GM19397 (cell line): Measurements from ENCODE around the gene FBXO46.
"Not testable (repeated sequence)": the region's sequence is repeated elsewhere in the genome, so short reads cannot be mapped to it uniquely, and the experiment has no call there.

Experiments
- ATAC-seq: cut with Tn5 transposase; IDR thresholded peaks from one replicate; pipeline ENCODE4 v1.9.1; 2021; ENCODE audit warnings: mild to moderate bottlenecking, moderate library complexity; ENCODE audit not compliant: unreplicated experiment

Gene FBXO46

DNA sequence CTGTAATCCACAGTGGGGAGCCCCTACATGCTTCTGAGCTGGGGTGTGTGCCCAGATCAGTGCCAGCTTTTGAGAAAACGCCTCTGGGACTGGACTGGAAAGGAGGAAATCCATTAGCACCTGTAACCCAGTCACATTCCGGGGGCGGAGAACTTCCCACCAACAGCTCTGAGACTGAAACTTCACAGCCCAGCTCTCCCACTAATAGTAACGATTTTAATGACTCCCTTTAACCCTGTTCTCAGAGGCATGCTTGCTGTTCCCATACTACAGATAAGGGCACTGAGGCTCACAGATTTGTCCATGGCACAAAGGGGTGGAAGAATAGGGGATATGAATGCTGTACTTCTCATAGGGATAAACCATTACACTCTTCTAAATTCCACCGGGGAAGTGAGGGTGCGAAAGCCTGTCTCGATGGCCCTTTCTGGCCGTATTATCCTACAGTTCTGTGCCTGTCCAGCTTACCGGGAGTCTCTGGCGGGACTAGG, 851 bp downstream of the FBXO46 start:
- ATAC-seq = no peak

DNA sequence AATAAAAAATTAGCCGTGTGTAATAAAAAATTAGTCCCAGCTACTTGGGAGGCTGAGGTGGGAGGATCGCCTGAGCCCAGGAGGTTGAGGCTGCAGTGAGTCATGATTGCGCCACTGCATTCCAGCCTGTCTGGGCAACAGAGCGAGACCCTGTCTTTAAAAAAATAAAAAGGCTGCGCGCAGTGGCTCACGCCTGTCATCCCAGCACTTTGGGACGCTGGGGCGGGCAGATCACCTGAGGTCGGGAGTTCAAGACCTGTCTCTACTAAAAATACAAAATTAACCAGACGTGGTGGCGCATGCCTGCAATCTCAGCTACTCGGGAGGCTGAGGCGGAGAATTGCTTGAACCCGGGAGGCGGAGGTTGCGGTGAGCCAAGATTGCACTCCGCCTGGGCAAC, 2.0 kb downstream of the FBXO46 start:
- ATAC-seq = not testable (repeated sequence)

GRCh38 chr19:45720065-45720464, 10.6 kb downstream of the FBXO46 start:
- not testable (repeated sequence) for ATAC-seq

- no peak for ATAC-seq
Measured at GRCh38 chr19:45717983-45718650, 12.6 kb downstream of the FBXO46 start.

DNA sequence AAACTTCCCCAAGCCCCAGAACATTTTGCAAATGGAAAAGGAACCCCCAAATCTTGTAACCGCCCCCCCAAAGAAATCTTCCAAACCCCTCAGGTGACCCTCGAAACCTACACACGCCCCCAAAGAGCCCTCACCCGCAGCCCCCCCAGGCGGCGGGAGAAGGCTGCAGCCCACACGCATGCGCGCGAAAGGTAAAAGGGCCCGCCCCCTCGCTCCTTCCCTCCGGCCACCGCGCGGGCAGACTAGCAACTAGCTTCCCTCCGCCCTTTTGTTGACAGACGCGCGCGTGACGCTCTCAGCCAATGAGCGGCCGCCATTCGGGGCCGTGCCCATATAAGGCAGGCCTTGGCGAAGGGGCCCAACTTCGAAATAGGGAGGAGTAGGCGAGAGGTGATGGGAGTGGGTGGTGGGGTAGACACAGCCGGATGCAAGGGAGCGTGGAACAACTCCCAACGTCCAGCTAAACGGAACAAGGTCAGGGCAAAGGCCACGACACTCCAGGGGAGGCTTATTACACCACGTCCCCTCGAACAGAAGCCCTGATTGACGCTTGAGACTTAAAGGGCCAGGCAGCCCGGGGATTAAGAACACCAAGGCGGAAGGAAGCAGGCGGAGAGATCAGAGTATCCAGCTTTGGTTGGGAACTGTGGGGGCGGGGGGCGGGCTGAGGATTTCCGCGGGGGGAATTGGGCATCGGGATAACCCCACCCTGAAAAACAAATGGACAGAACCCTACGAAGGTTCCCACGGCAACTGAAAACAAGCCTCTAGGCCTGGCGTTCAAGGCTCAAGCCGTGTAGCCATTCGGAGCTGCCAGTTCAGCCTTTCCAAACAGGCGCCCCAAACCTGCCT, 13.3 kb downstream of the FBXO46 start:
- ATAC-seq = peak; percentile 94

- ATAC-seq = no peak
Measured at GRCh38 chr19:45716359-45717130, 14.2 kb downstream of the FBXO46 start.

DNA sequence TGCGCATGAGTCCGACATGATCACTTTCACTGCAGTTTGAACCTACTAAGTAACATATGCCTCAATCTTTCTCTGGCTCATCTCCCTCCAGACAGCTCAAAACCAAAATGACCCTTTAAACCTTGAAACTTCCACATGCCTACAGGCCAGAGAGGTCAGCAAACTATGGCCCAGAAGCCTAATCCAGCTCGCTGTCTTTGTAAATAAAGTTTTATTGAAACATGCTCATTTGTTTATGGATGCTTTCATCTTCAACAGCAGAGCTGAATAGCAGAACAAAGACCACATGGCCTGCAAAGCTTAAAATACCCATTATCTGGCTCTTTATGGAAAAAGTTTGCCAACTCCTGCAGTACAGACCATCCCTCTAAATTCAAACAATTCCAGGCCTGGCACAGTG, 15.6 kb downstream of the FBXO46 start:
- ATAC-seq = no peak

- no peak for ATAC-seq
Measured at GRCh38 chr19:45713141-45713540, 17.6 kb downstream of the FBXO46 start.

GRCh38 chr19:45712699-45713067, 18.0 kb downstream of the FBXO46 start:
- ATAC-seq = no peak

DNA sequence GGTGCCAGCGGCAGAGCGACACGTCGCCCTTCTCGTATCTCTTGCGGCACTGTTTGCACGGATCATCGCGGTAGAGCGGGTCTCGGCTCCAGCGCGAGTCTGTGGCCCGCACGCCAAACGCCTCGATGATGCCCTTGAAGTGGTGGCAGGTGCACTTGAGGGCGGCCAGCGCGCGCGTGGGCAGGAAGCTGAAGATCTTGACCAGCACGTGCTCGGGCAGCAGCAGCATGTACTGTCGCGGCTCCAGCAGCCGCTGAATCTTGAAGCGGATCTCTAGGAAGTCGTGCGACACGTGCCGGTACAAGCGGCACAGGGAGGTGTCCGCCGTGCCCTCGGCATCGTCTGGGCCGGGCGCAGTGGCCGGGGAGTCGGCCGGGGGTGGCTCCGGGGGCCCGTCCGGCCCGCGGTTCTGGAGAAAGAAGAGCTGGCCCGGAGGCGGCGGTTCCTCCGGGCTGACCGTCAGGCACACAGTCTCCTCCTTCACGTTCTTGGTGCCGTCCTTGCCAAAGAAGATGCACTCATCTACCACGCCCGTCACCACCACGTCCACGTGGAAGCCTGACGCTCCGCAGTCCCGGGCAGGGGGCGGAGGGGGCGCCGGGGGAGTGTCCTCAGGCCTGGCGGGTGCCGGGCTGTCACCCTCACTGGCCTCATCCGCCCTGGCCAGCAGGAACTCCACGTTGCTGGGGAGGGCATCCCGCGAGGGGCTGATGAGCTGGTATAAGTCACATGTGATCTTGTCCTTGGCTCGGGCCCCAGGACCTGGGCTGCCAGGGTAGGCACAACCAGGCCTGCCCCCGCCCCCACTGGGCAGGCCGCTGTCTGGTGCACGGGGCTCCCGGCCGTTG, 18.6 kb downstream of the FBXO46 start:
- ATAC-seq = no peak

- ATAC-seq = no peak
Measured at GRCh38 chr19:45710356-45711130, 20.2 kb downstream of the FBXO46 start.

DNA sequence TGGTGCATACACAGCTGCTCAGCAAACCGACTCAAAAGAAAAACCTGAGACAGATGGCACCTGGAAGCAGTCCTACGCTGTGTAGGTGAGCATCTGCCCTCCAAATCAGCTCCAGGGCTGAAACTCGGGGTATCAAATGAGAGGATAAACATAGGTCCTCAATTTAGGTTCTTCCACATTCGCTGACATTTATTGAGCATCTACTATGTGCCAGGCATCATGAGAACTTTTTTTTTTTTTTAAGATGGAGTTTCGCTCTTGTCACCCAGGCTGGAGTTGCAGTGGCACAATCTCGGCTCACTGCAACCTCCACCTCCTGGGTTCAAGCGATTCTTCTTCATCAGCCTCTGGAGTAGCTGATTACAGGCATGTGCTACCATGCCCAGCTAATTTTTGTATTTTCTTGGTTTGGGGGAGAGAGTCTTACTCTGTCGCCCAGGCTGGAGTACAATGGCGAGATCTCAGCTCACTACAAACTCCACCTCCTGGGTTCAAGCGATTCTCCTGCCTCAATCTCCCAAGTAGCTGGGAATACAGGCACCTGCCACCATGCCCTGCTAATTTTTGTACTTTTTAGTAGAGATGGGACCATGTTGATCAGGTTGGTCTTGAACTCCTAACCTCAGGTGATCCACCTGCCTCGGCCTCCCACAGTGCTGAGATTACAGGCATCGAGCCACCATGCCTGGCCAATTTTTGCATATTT, 24.8 kb downstream of the FBXO46 start:
- no peak for ATAC-seq

DNA sequence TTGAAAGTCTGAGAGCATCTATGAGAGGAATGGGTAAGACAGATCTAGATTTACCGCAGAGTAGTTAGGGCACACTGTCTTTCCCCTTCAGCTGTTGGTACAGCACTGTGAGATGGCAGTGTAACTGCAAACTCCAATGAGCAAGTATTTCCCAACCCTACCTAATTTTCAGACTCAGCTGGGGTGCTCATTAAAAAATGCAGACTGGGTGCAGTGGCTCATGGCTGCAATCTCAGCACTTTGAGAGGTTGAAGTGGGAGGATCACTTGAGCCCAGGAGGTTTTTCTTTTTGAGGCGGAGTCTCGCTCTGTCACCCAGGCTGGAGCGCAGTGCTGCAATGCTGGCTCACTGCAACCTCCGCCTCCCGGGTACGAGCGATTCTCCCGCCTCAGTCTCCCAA, 25.6 kb downstream of the FBXO46 start:
- ATAC-seq = no peak

- no peak for ATAC-seq
Measured at GRCh38 chr19:45701676-45702075, 29.0 kb downstream of the FBXO46 start.

GRCh38 chr19:45693106-45693788, 37.4 kb downstream of the FBXO46 start:
- ATAC-seq = no peak

DNA sequence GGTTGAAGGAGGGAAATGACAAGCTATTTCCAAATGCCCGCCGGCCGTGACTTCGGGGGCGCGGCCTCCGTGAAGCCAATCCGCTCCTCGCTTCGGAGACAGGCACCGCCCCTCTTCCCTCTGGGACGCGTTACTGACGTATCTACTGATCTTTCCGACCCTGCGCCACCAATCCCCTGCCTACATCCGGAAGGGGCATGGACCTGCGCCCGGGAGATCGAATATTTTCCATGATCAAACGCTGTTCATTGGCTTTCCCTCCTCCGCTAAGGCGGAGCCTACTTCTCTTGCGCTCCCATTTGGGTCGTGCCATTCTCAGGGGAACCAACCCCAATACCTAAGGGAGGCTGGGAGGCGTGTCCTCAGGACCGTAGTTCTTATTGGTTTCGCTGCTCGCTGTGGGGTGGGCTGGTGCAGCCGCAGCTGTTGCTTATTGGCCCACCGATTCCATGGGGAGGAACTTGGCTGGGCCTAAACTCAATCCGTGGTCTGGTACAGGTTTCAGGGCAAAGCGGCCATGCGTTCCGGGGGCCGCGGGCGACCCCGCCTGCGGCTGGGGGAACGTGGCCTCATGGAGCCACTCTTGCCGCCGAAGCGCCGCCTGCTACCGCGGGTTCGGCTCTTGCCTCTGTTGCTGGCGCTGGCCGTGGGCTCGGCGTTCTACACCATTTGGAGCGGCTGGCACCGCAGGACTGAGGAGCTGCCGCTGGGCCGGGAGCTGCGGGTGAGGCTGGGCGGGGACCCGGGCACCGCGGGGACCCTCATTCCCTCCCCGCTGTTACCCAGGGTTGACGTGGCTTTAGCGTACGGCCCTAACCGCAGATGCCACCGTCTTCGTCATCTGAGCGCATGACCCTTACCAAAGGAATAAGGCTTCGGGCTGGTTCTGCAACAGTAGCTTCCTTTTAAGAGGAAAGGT, 38.2 kb downstream of the FBXO46 start, which contains the start of gene QPCTL:
TSS of gene QPCTL (plus strand) at position 480 of the 919 bp plus-strand sequence. CDS start at position 518, 38 bp downstream.
- ATAC-seq = peak; percentile 85

- ATAC-seq = peak; percentile 55
Measured at GRCh38 chr19:45691516-45692186, 39.0 kb downstream of the FBXO46 start, which contains the start of gene SNRPD2. Gene SNRPD2 (minus strand): TSS chr19:45691953. CDS start chr19:45691888, 65 bp downstream.
